HG03575 (cell line): Measurements from ENCODE around the gene MOBP.
A peak's percentile ranks its signal among the peaks of the same experiment; 100 is the strongest.
"Not testable (repeated sequence)": the region's sequence is repeated elsewhere in the genome, so short reads cannot be mapped to it uniquely, and the experiment has no call there.

Source experiments
- ATAC-seq: cut with Tn5 transposase; IDR thresholded peaks from one replicate; pipeline ENCODE4 v1.9.1; 2021; ENCODE audit not compliant: unreplicated experiment, insufficient number of reproducible peaks, low FRiP score; ENCODE audit errors: extremely low read depth

The MOBP gene, protein sequence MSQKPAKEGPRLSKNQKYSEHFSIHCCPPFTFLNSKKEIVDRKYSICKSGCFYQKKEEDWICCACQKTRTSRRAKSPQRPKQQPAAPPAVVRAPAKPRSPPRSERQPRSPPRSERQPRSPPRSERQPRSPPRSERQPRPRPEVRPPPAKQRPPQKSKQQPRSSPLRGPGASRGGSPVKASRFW

DNA sequence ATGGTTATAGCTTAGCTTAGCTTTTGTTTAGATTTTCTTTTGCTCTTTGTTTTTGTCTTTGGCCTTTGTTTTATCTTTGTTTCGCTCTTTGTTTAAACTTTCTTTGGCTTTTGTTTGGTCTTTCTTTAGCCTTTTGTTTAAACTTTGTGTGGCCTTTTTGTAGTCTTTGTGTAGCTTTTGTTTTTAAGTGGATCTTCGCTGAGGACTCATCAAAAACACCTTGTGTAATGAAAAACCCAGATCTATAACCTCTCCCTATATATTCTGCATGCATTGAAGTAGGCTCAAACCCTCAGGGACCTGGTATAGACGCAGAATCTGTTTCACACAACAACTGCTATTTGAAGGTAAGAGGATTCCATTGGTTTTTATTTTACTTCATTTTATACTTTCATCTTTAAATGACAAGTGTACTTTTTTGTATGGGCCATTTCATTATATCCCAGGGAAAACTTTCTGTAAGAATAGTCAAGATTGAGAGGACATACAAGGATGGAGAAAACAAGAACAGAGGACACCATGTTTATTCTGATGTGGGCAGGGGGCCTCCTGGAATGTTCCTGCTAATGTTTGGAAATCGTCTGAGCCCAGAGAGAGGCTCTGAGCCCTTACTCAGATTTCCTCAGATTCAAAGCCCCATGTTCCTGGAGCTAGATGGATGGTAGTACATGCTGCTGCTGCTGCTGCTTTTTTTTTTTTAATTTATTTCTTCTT is at the start of gene MOBP:
Gene MOBP (plus strand): TSS at position 287 of the 714 bp plus-strand sequence. CDS start 34,390 bp downstream, outside the sequence.
- ATAC-seq, result no peak

DNA sequence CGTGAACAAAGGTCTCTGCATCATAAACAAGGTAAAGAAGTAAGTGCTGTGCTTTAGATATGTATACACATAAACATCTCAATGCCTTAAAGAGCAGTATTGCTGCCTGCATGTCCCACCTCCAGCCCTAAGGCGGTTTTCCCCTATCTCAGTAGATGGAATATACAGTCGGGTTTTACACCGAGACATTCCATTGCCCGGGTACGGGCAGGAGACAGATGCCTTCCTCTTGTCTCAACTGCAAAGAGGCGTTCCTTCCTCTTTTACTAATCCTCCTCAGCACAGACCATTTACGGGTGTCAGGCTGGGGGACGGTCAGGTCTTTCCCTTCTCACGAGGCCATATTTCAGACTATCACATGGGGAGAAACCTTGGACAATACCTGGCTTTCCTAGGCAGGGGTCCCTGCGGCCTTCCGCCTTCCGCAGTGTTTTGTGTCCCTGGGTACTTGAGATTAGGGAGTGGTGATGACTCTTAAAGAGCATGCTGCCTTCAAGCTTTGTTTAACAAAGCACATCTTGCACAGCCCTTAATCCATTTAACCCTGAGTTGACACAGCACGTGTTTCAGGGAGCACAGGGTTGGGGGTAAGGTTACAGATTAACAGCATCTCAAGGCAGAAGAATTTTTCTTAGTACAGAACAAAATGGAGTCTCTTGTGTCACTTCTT is 48.8 kb upstream of the MOBP start:
- ATAC-seq, result not testable (repeated sequence)

DNA sequence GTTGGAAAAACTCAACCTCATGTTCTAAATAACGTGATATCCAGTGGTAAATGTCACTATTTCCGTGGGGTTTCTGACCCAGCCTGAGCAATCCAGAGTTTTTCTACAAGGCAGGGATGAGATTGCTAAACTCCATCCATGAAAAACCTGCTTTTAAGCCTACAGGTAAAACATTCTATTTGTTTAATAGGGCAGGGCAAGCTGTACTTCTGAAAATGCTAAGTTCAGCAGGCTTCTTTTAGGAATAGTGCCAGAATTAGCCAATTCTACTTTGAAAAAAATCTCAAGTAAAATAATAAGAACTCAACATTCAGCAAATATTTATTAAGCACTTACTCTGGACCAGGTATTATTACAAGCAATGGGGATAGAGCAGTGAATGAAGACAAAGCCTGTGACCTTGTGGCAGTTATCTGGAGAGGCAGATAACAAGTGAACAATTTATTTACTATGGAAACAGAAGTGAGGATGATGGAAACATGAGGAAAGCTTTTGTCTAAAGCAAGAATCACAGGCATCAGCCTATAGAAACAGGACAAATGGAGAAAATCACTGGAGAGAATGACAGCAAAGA is 47.7 kb upstream of the MOBP start:
- no peak for ATAC-seq

DNA sequence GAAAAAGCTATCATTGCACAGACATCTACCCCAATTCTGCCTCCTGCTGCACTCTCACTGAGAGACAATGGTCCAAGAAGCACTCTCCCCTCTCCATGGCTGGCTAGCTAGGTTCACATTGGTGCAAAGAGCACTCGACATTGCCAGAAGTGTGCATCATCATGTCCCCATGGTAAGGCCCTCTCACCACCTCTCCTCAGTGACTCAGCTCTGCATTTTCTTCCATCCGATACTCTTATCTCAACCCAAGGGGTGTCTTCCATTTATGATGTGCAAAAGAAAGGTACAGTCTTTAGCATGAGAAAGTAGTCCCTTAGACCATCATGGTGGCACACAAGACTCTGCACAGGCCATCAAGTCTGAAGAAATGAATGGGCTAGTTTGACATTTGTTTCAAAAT is 46.9 kb upstream of the MOBP start:
- no peak for ATAC-seq

DNA sequence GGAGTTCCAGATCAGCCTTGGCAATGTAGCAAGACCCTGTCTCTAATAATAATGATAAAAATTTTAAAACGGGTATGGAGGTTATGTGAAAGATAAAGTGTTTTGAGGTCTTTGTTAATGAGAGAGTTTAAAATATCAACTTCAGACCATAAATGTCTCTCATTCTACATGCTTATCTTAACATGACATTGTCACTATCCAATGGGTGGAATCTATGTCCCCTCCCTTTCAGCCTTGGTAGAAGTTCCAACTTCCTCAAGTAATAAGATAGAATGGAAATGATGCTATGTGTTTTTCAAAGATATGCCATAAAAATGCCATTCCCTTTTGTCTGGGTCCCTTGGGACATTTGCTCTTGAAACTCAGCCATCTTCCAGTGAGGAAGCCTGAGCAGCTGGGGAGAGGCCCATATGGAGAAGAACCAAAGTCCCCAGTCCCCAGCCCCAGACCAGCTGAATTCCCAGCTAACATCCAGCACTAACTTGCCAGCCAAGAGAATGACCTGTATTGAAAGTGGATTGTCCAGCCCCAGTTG is 44.0 kb upstream of the MOBP start:
- ATAC-seq, result no peak

DNA sequence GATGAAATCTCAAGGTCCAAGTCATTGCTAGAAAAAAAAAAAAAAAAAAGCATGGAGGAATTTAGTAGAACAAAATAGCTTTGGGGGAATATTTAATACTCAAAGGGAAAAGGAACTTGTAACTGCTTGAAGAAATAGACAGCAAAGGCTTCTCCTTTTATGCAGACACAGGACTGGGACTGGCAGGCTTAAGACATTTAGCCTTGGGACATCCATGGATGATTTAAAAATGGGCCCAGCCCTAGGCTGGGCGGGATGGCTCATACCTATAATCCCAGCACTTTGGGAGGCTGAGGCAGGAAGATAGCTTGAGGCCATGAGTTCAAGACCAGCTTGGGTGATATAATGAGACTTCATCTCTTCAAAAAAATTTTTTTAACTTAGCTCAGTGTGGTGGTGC is 41.2 kb upstream of the MOBP start:
- ATAC-seq, result no peak

DNA sequence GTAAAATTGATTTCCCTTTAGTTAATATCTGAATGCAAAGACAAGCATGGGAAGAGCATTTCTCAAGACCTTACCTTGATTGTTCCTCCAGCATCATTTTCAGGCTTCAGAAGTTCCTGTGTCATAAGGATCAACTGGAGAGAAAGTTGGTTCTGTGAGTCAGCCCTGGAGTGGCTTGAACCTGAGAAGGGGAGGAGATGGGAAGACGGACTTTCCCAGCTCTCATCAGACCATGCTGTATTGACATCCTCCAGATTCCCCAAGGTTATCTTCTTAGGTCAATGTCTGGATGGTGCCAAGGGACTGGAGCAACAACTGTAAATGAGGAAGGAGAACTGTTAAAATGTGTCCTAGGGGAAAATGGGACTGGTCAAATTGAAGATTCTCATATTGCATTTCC is 40.0 kb upstream of the MOBP start:
- ATAC-seq, result no peak

DNA sequence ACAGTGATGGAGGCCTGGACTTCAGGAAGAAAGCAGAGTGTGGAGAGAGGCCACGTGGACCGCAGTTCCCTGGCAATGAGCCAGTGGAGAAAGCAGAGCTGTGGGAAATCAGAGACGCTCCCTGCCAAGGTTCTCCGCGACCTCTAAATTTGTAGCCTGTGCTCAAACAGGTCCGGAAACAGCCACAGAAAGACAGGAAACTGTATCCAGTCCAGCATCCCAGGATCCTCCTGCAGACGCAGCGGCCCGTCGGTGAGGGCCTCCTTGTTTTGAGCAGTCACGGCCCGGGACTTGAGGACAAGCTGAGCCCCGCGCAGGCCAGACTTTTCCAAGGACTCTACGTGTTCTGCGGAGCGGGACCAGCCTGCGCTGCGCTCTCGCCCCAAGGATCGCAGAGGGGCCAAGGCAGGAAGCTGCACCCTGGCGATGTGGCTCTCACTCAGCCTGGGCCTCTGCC is 38.7 kb upstream of the MOBP start:
- ATAC-seq, result no peak

DNA sequence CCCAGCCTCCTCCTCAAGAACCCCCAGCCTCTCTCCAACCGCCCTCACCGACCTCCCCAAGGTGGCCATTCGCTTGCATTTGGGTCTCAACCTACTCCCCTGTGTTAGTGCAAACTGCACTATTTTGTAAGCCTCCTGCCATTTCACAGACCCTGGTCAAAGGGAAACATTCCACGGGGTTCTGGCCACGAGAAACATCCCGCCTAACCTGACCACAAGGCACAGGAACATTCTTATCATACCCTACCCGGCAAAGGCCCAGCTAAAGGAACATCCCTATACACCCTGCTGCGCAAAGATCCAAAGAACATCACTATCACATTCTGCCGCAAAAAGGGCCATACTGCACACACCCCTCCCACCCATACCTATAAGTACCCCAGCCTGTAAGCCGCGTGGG is 38.0 kb upstream of the MOBP start:
- no peak for ATAC-seq

DNA sequence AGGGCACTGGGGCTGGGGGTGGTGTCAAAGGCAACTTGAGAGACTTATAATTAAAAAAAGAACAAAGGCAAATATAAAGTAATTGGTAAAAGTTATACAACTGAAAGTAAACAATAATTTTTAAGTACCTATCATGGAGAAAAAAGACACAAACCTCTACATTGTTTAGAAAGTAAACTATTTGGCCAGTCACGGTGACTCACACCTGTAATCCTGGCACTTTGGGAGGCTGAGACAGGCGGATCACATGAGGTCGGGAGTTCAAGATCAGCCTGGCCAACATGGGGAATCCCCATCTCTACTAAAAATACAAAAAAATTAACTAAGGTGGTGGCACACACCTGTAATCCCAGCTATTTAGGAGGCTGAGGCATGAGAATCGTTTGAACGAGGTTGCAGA is 35.1 kb upstream of the MOBP start:
- no peak for ATAC-seq

DNA sequence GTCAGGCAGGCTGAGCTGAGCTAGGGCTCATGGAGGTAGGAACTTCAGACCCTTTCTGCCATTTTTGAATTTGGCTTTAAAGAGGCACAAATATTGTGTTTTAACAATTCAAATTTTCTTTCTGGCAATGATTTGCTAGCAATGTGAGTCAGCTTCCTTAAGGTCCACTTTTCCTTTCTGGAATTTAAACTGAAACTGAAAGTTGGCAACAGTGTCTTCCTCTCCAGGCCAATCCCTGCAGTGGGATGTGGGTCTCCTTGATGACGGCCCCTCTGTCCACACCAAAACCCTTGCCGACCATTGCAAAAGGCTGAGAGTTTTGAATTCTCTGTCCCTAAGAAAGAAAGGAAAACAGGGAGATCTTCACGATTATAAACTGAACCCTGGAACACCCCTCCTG is 33.8 kb upstream of the MOBP start:
- ATAC-seq, result no peak

DNA sequence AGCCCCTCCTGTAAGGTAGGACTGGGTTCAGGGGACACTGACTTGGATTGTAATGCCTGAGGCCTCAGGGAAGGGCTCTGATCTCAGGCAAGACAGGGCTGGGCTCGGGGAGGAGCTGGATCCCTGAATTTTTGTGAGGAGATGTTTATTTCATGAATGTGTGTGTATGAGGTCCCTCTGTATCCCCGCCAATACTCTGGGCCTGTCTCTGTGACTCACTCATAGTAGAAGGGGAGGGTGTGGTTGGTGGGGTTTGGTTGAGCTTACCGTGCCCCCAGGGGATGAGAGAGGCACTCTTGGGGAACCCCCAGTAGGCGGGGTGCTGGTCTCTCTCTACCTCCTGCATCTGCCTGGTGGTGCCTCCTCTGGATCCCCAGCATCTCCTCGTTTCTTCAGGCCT is 32.9 kb upstream of the MOBP start:
- ATAC-seq, result peak; percentile 59

DNA sequence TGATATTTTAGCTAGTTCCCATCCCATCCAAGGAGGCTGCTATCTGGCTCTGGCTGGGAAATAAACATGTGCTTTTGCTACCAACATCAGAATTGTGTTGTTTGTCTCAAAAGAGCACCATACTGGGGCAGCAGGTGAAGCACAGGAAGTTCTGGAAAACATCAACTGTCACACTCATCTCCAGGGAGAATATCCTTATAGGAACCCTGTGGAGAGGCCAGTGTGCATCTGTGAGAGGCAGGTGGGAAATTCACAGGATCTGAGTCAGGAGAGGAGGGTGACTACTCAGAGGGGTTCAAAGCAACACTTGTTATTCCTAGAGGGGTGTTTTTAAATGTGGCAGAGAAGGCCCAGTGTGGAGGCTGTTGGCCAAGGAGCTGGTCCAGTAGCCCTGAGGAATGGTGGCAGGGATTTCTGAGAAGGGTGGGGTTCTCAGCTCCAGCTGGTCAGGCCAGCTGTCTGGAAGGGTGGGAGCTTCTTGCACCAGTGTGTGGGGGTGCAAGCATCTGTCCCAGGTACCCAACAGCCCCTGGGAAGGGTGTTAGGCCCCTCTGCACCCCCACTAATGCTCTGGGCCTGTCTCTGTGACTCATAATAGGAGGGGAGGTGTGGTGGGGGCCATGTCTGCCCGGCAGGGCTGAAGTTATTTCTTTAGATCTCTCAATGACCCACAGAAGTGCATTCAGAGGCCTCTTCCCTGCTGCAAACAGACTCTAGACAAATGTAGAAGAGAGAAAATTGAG is 32.3 kb upstream of the MOBP start:
- no peak for ATAC-seq

DNA sequence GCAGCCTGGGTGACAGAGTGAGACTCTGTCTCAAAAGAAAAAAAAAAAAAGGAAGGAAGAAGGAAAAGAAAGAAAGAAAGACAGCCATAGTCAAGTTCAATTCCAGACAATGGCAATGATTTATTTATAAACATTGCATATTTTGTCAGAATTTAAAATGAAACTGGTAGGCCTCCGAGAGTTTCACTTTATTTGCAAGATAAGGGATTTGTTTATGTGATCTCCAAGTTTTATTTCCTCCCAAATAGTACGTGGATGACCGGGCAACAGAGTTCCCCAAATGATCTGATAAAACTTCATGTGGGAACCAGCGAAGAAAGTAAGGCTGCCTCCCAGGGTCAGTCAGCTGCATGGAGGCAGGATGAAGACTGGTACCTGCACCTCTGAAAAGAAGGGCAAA is 28.6 kb upstream of the MOBP start:
- ATAC-seq, result no peak

DNA sequence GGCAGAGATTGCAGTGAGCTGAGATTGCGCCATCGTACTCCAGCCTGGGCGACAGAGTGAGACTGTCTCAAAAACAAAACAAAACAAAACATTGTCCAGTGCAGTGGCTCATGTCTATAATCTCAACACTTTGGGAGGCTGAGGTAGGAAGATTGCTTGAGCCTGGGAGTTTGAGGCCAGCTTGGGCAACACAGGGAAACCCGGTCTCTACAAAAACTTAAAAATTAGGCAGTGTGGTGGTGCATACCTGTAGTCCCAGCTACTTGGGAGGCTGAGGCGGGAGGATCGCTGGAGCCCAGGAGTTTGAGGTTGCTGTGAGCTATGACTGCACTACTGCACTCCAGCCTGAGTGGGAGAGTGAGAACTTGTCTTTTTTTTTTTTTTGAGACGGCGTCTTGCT is 27.2 kb upstream of the MOBP start:
- no peak for ATAC-seq

DNA sequence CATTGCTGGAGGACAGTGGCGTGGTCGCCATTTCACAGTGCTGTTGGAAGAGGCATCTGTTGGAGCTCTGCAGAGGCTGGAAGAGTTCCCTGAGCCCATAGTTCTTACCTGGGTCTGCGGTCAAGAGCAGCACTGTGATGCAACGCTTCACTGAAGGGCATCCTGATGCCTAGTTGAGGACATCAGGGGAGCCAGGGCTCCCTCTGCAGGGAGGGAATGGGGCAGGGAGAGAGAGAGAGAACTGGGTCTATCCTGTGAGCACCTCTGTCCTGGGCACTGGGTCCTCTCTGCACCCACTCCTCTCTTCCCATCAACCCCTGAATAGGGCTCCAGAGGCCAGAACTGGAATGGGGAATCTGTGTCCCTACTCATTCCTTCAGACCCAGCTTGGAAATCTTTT is 23.9 kb upstream of the MOBP start:
- ATAC-seq, result no peak

DNA sequence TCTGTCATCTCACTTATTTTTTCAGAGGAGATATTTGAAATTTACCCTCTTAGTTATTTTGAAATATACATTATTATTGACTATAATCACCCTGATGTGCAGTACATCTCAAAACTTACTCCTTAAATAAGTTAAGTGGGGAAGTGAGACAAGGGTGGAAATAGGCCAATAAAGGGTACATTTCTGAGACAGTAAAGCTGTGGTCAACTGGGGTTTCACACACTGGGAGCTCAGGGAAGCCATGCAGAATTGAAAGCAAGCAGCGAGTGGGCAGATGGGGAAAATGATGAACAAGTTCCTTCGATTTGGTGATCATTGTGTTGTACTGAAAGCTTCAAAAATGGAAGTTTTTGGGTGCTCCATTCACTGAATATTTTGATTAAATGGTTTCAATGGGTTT is 21.6 kb upstream of the MOBP start:
- no peak for ATAC-seq

DNA sequence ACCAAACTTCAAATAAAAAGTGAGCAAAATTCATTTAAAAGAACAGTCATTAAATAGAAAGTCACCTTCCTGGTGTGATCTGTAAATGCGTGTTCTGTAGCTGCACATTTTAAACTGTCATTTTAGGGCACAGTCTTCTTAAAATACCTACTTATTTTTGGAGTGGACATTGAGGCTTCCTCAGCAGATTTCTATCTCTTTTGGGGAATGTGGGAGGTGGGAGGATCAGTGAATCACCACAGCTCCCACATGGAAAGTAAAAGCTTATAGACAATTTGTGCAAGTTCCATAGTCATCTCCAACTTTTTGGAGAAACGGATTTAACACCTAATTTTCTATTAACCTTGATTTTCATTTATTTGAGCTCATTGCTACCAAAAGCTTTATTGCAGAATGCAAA is 21.0 kb upstream of the MOBP start:
- no peak for ATAC-seq
